NT2/D1 (cell line): ENCODE data around the gene FOXP2.

ENCODE experiments used
- SUZ12 ChIP-seq: IDR thresholded peaks from 2 replicates; pipeline ENCODE4 v1.6.1; 2011; ENCODE audit not compliant: insufficient read length, insufficient read depth; ENCODE audit errors: extremely low read depth
- ZNF274 ChIP-seq: IDR thresholded peaks from 2 replicates; pipeline ENCODE4 v1.6.1; 2011; ENCODE audit warnings: mild to moderate bottlenecking, low read depth, low read length

DNA sequence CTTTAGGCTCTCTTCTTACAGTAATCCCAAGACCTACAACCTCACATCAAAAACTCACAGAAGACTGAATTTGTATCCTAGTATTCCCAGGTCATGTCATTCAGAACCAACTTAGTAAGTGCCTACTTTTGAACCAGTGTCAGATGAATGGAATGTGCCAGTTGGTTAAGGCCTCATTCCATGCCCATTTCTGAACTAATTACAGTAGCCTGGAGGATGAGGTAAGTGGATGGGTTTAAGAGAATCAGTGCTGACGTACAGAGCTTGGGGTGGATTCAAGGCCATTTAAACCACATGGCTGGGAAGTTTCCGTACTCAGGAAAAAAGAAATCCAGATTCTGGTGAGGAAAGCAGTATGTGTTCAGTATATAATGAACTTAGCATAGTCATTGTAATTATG is 21.9 kb upstream of the FOXP2 start:
- no peak for TF ChIP-seq ZNF274
- TF ChIP-seq SUZ12: no peak
